Panc1 (cell line): ENCODE data around the gene CLEC4F.

Experiments
- CTCF ChIP-seq: fragments of 450-650 bp; IDR thresholded peaks from 2 replicates; pipeline ENCODE4 v1.5.1; 2017; ENCODE audit warnings: mild to moderate bottlenecking
- SIN3A ChIP-seq: IDR thresholded peaks from 2 replicates; pipeline ENCODE4 v1.6.1; 2012; ENCODE audit warnings: low read depth, mild to moderate bottlenecking, low read length, moderate library complexity, borderline replicate concordance; ENCODE audit not compliant: insufficient read depth

- TF ChIP-seq CTCF (no peak), SIN3A (no peak)
Observed at GRCh38 chr2:70806013-70806412, 14.4 kb downstream of the CLEC4F start.
